Activated naive CD4-positive, alpha-beta T cell treated with anti-CD3 and anti-CD28 coated beads, Interleukin-2, amount 50 U/mL, for 72 hours (primary cell): Measurements from ENCODE around the gene CLSTN2. TPM values are rescaled to one million over a fixed set of nuclear protein-coding genes. Genes with fewer than 3 reads are reported as not detected.

Experiments used
- ATAC-seq, 2 donors: fragments of 150-1000 bp; cut with Tn5 transposase; 2 replicates each; pipeline ENCODE4 v1.10.0; 2021; ENCODE audit warnings: mild to moderate bottlenecking in 2 of 2, moderate library complexity in 2 of 2
- DNase-seq, 2 donors: peaks; one replicate each; pipeline ENCODE4 v3.0.0; 2021 to 2022; ENCODE audit warnings: low spot score in 2 of 2
- H3K27ac Mint-ChIP-seq, 2 donors: one replicate each; pipeline ENCODE4 v1.8.0; 2022; ENCODE audit warnings: mild to moderate bottlenecking in 2 of 2, mixed read lengths in 2 of 2
- H3K36me3 Mint-ChIP-seq, 2 donors: one replicate each; pipeline ENCODE4 v1.8.0; 2022; ENCODE audit warnings: mixed read lengths in 2 of 2
- H3K9me3 Mint-ChIP-seq, 2 donors: one replicate each; pipeline ENCODE4 v1.8.0; 2022; ENCODE audit warnings: mixed read lengths in 2 of 2
- total RNA-seq, 2 donors: library from RNA; stranded (reverse); gene quantifications; one replicate each; pipeline ENCODE4 v1.2.3, GENCODE V29; 2022

Gene CLSTN2
- total RNA-seq, 2 donors from 2014 or later, result not detected

DNA sequence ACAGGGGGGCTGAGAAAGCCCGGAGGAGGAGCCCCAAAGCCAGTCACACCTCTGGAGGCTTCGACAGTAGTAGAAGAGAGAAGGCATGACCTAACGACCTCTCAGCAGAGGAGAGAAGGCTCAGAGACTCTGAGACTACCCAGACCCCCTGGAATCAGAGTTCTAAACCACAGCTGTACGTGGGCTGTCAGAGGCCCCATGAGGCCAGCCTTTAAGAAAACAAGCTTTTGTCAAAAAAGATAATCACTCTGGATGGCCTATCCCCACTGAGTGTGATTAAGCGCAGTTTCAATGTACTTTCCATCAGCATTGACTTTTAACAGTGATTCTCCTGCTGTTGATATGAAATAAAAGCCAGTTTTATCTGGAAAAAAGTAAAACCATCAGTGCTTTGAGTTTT, 330.3 kb downstream of the CLSTN2 start:
- Mint-ChIP-seq H3K9me3 (no peaks in the 10 kb centered on the region), H3K27ac (no peak overlapping the region), H3K36me3 (no peaks in the 10 kb centered on the region)
- no peak for DNase-seq
- ATAC-seq, result no peak

- H3K36me3 Mint-ChIP-seq, result no peaks in the 10 kb centered on the region
- ATAC-seq, result no peak
- H3K9me3 Mint-ChIP-seq, result no peaks in the 10 kb centered on the region
- H3K27ac Mint-ChIP-seq, result no peak overlapping the region
- no peak for DNase-seq
Measured at GRCh38 chr3:140268103-140268502, 333.1 kb downstream of the CLSTN2 start.

DNA sequence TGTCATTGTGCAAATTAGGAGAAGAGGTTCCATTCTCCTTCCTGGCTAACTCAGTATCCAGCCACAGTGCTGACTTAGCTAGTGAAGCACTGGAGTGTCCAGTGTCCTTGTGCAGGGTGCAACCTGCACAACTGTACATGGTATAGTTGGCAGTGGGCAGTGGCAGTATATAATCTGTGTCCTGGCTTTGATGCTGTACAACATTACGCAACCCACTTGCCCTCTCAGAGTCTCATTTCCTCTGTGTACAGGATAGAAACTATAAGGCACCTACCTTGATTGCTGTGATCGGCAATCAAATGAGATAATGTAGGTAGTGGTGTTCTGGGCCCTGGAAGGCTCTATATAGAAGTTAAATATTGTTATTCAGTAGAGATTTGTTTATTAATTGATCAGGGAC, 333.6 kb downstream of the CLSTN2 start:
- no peak for DNase-seq

DNA sequence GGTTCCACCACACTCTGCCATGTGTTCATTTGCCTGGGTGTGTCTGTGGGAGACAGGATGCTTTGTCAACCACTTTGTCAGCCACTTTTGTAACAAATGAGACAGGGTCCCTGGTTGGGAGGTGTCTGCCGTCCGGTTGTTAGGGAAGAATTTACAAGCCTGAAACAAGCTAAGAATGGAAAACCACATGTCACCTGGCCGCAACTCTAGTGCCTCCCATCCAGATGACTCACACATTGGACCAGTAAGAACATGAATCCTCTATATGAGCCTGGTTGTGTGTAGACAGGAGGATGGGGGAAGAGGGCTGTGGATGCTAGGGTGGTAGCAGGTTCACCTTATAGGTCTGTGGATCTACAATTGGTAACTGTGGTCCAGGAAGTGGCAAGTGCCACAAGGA, 335.3 kb downstream of the CLSTN2 start:
- DNase-seq (no peak), ATAC-seq (no peak)
- Mint-ChIP-seq H3K27ac (no peak overlapping the region), H3K9me3 (no peaks in the 10 kb centered on the region), H3K36me3 (no peaks in the 10 kb centered on the region)

More for the DNA sequence above, 333.6 kb downstream of the CLSTN2 start:
- Mint-ChIP-seq H3K27ac (no peak overlapping the region), H3K9me3 (no peaks in the 10 kb centered on the region), H3K36me3 (no peaks in the 10 kb centered on the region)
- no peak for ATAC-seq

DNA sequence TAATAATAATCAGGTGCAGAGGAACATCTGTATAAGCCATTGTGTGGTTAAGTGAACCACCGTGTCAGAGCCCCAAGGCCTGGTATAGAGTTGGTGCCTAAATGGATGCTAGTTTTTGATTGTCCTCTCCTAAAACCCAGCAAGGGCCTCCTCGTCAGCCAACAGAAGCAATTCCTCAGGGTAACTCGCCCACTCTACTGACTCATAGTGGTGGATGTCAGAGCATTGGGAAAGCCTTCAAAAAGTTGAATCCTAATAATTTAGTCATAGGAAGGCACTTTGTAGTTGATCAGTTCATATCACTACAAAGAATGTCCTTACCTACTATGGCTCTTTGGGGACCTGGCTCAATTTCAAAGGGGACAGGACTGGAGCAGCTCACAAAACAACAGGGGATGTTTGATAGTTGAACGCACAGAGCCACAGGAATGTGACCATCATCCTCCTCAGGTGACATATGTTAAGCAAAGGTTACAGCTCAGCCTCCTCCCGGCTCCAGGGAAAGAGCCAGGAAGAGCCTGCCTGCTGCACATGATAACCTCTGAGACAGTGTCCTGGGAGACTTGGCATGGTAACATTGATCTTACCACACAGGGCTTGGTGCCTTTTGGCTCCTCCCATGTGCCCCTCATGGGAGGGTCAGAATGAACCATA, 338.7 kb downstream of the CLSTN2 start:
- no peak overlapping the region for H3K27ac Mint-ChIP-seq
- H3K9me3 Mint-ChIP-seq, result peaks cover 0 to 4% of the 10 kb centered on the region in 2 donors
- DNase-seq, result no peak
- ATAC-seq, result no peak
- H3K36me3 Mint-ChIP-seq, result no peaks in the 10 kb centered on the region

DNA sequence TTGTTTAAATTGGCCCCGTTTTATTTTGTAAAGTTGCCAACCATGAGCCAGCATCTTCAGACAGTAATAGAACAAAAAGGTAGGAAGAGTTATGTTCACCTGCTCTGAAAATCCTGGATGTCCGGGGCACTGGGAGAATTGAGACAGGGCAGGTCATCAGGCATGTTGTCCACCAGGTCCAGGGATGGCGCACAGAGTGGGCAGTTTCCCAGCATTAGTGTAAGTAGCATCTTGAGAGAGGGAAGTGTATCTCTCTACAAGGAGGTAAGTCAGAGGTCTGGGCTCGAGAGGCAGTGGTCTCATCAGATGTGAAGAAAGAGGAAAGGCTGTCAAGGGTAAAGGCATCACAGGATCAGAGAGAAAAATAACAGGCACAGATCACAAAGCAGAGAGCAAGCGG, 339.4 kb downstream of the CLSTN2 start:
- Mint-ChIP-seq H3K9me3 (peaks cover 0 to 4% of the 10 kb centered on the region in 2 donors), H3K36me3 (no peaks in the 10 kb centered on the region), H3K27ac (no peak overlapping the region)
- no peak for DNase-seq
- ATAC-seq, result no peak

GRCh38 chr3:140276703-140277102, 341.7 kb downstream of the CLSTN2 start:
- no peak for ATAC-seq

GRCh38 chr3:140277886-140278285, 342.9 kb downstream of the CLSTN2 start:
- H3K27ac Mint-ChIP-seq, result no peak overlapping the region
- no peak for ATAC-seq
- no peaks in the 10 kb centered on the region for H3K36me3 Mint-ChIP-seq
- H3K9me3 Mint-ChIP-seq, result peaks cover 0 to 4% of the 10 kb centered on the region in 2 donors
- DNase-seq, result no peak

More at GRCh38 chr3:140276703-140277102, 341.7 kb downstream of the CLSTN2 start:
- Mint-ChIP-seq H3K27ac (no peak overlapping the region), H3K9me3 (peaks cover 0 to 4% of the 10 kb centered on the region in 2 donors), H3K36me3 (no peaks in the 10 kb centered on the region)
- DNase-seq, result no peak

DNA sequence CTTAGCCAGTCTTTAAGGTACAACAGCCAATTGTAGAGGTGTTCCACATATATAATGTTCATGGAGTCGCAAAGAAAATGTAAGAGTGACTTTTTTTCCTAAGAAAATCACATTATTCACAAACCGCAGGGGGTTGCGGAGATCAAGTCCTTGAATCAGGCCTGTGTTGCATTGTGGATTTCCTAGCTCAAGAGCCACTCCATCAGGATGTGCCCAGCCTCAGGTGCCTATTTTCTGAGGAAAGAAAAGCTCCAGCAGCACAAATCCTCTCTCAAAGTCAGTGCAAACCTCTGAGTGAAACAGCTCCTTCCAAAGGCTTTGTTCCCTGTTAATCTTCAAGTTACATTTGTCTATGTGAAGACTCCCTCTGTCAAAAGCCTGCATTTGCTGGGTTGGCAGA, 349.4 kb downstream of the CLSTN2 start:
- ATAC-seq (no peak), DNase-seq (no peak)
- no peak overlapping the region for H3K27ac Mint-ChIP-seq
- H3K36me3 Mint-ChIP-seq, result no peaks in the 10 kb centered on the region
- H3K9me3 Mint-ChIP-seq, result peaks cover 0 to 6% of the 10 kb centered on the region in 2 donors

- Mint-ChIP-seq H3K27ac (no peak overlapping the region), H3K36me3 (no peaks in the 10 kb centered on the region), H3K9me3 (peaks cover 0 to 6% of the 10 kb centered on the region in 2 donors)
- DNase-seq (no peak), ATAC-seq (no peak)
Measured at GRCh38 chr3:140285380-140285779, 350.4 kb downstream of the CLSTN2 start.

DNA sequence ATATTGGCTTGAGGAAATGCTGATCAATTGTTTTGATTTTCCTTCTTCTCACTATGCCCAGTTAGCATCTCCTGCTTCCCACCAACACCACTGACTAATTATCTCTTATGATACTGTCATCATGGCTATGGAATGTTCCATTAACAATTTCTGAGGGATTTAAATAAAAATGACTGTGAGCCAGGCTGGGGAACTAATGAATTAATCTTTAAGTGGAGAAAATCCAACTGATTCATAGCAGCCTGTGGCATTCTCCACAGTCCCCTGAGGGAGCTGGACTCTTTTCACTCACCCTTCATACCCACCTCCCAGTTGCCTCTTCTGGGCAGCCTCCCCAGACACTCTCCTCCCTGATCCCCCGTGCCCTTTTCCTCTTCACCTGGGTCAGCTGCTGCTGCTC, 353.6 kb downstream of the CLSTN2 start:
- no peak overlapping the region for H3K27ac Mint-ChIP-seq
- peaks cover 13 to 17% of the 10 kb centered on the region in 2 donors for H3K9me3 Mint-ChIP-seq
- DNase-seq (no peak), ATAC-seq (no peak)
- H3K36me3 Mint-ChIP-seq, result no peaks in the 10 kb centered on the region

- Mint-ChIP-seq H3K9me3 (peaks cover 13 to 17% of the 10 kb centered on the region in 2 donors), H3K36me3 (no peaks in the 10 kb centered on the region), H3K27ac (no peak overlapping the region)
- no peak for DNase-seq
- no peak for ATAC-seq
Measured at GRCh38 chr3:140290105-140290504, 355.1 kb downstream of the CLSTN2 start.

DNA sequence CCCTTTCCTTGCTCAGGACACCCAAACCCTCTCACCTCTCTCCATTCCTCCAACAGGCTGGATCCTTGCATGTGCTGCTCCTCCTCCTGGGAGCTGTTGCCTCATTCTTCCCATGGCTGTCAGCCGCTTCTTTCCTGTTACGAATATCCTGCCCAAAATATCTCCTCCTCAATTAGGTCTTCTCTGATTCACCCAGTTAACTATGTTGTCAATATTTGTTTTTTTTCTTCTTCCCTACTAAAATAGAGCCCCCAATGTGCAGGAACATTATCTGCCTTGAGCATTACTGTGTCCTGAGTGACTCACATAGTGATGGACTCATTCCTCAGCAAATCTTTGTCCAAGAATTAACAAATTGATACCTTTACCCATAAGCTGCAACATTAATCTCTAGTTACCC, 357.2 kb downstream of the CLSTN2 start:
- Mint-ChIP-seq H3K9me3 (peaks cover 13 to 17% of the 10 kb centered on the region in 2 donors), H3K36me3 (no peaks in the 10 kb centered on the region), H3K27ac (no peak overlapping the region)
- ATAC-seq (no peak), DNase-seq (no peak)

GRCh38 chr3:140292684-140293083, 357.7 kb downstream of the CLSTN2 start:
- H3K36me3 Mint-ChIP-seq, result no peaks in the 10 kb centered on the region
- no peak overlapping the region for H3K27ac Mint-ChIP-seq
- ATAC-seq, result no peak
- no peak for DNase-seq
- peaks cover 13 to 17% of the 10 kb centered on the region in 2 donors for H3K9me3 Mint-ChIP-seq

DNA sequence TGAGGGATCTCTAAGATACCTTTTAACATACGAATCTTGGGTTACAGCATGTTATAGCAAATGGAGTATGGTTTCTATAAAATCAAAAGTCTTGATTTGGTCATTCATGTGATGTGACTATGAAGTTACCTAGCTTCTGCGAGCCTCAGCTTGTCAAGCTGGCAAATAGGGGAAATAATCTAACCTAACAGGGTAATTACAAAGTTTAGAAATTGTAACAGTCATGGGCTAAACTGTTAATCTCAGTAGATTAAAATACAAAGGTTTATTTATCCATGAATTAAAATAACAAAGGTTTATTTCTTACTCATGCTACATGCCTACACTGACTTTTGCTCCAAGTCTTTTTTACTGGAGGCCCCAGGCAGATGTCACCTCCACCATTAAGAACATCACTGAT, 359.1 kb downstream of the CLSTN2 start:
- DNase-seq, result no peak
- H3K36me3 Mint-ChIP-seq, result no peaks in the 10 kb centered on the region
- H3K9me3 Mint-ChIP-seq, result peaks cover 11 to 13% of the 10 kb centered on the region in 2 donors
- no peak for ATAC-seq
- H3K27ac Mint-ChIP-seq, result no peak overlapping the region

DNA sequence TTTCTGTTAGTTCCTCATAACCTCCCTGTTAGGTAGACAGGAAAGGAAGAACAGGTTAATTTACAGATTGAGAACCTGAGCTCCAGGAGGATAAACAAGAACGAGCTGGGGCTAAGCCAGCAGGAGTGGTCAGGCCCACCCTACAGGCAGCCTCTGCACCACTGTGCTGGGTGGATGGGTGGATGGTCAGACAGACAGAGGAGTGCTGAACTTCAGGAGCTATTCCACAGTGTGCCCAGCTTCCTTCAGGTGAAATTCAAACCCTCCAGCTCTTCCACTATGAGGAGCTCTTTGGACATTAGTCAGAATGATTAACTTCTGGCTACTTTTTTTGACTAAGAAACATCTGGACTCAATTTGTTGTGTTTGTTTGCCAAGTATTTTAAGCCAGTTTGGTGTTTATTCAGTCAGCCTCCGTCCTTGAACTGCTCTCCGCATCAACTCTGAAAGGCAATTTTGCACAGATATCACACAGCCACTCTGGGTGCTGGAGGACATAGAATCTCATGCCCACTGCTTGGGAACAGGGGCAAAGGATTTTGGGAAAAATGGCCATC, 361.9 kb downstream of the CLSTN2 start:
- no peaks in the 10 kb centered on the region for H3K36me3 Mint-ChIP-seq
- no peak overlapping the region for H3K27ac Mint-ChIP-seq
- H3K9me3 Mint-ChIP-seq, result peaks cover 5% of the 10 kb centered on the region in 2 donors
- ATAC-seq (no peak), DNase-seq (no peak)

DNA sequence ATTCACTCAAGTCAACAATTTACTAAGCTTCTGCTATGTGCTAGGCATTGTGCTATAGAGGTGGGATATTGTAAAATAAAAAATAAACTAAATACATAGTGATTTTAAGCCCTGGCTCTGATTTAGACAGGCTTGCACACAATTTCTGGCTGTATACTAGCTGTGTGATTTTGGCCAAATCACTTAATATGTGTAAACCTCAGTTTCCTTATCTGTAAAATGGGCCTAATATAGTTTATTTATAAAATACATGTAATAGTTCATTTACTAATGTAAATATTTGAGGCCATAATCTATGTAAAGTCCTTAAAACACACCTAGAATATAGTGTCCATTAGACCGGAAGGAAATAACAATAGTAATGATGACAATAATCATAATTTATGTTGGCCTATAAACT, 363.1 kb downstream of the CLSTN2 start:
- H3K27ac Mint-ChIP-seq, result no peak overlapping the region
- H3K36me3 Mint-ChIP-seq, result no peaks in the 10 kb centered on the region
- ATAC-seq, result no peak
- no peaks in the 10 kb centered on the region for H3K9me3 Mint-ChIP-seq
- no peak for DNase-seq

GRCh38 chr3:140298569-140299070, 363.6 kb downstream of the CLSTN2 start:
- Mint-ChIP-seq H3K27ac (no peak overlapping the region), H3K36me3 (no peaks in the 10 kb centered on the region), H3K9me3 (no peaks in the 10 kb centered on the region)
- no peak for DNase-seq
- no peak for ATAC-seq
